22Rv1 (cell line): ENCODE results near the gene ATAD1.

Experiments used
- ZFX ChIP-seq: fragments of 450-650 bp; IDR thresholded peaks from 2 replicates; pipeline ENCODE4 v1.6.1; 2017; ENCODE audit warnings: antibody characterized with exemption, borderline replicate concordance
- TF ChIP-seq, protein P1 (sequence below): fragments of 450-650 bp; IDR thresholded peaks from 2 replicates; pipeline ENCODE4 v1.5.1; 2017; ENCODE audit warnings: mild to moderate bottlenecking

DNA sequence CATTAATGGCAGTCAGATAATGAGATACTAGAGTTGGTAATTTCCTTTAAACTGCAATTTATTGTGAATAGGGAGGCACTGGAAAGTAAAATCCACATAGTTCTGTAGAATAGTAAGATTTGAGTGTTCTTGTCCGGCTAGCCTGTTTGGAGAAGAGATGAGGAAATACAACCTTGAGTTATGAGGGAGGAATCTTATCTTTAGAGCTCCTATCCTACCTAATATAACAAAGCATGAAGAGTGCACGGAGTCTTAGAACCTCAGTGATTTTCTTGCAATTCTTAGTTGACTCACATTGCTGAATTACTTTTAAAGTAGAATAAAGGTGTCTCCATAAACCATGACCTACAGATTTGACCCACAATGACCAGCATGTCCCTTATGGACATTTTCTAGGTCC is 73.4 kb downstream of the ATAD1 start:
- TF ChIP-seq, protein P1, sequence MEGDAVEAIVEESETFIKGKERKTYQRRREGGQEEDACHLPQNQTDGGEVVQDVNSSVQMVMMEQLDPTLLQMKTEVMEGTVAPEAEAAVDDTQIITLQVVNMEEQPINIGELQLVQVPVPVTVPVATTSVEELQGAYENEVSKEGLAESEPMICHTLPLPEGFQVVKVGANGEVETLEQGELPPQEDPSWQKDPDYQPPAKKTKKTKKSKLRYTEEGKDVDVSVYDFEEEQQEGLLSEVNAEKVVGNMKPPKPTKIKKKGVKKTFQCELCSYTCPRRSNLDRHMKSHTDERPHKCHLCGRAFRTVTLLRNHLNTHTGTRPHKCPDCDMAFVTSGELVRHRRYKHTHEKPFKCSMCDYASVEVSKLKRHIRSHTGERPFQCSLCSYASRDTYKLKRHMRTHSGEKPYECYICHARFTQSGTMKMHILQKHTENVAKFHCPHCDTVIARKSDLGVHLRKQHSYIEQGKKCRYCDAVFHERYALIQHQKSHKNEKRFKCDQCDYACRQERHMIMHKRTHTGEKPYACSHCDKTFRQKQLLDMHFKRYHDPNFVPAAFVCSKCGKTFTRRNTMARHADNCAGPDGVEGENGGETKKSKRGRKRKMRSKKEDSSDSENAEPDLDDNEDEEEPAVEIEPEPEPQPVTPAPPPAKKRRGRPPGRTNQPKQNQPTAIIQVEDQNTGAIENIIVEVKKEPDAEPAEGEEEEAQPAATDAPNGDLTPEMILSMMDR: no peak
- TF ChIP-seq ZFX: no peak
